H9 (cell line): ENCODE results near the gene DCAF8. TPM values are rescaled to one million over a fixed set of nuclear protein-coding genes. Genes with fewer than 3 reads are reported as not detected.

ENCODE experiments used
- DNase-seq: peaks from one replicate; pipeline ENCODE4 v3.0.0-alpha.2; 2017
- H2AFZ ChIP-seq: one replicate; pipeline ENCODE4 v1.6.1; 2013; ENCODE audit warnings: mild to moderate bottlenecking, low read length, control low read depth, moderate library complexity
- H2AK5ac ChIP-seq: 2 replicates; pipeline ENCODE4 v1.6.1; 2013; ENCODE audit warnings: low read length, control low read depth, mixed read lengths; ENCODE audit not compliant: insufficient read length
- H2BK120ac ChIP-seq: one replicate; pipeline ENCODE4 v1.6.1; 2013; ENCODE audit warnings: low read depth, mild to moderate bottlenecking, low read length, control low read depth, inconsistent platforms; ENCODE audit not compliant: poor library complexity, severe bottlenecking
- H2BK12ac ChIP-seq: 2 replicates; pipeline ENCODE4 v1.6.1; 2013; ENCODE audit warnings: low read length, control low read depth, mixed read lengths, low read depth; ENCODE audit not compliant: insufficient read length
- H2BK15ac ChIP-seq: 2 replicates; pipeline ENCODE4 v1.6.1; 2013; ENCODE audit warnings: low read depth, low read length, control low read depth
- H2BK20ac ChIP-seq: one replicate; pipeline ENCODE4 v1.6.1; 2013; ENCODE audit warnings: low read depth, mild to moderate bottlenecking, low read length, control low read depth, inconsistent platforms; ENCODE audit not compliant: poor library complexity, severe bottlenecking
- H2BK5ac ChIP-seq: 2 replicates; pipeline ENCODE4 v1.6.1; 2013; ENCODE audit warnings: low read length, control low read depth, mixed read lengths; ENCODE audit not compliant: insufficient read length
- H3K14ac ChIP-seq: 2 replicates; pipeline ENCODE4 v1.6.1; 2013; ENCODE audit warnings: low read length, control low read depth; ENCODE audit not compliant: insufficient read depth
- H3K18ac ChIP-seq: 2 replicates; pipeline ENCODE4 v1.6.1; 2013; ENCODE audit warnings: low read depth, mild to moderate bottlenecking, mixed read lengths, low read length, control low read depth; ENCODE audit not compliant: insufficient read length
- H3K23ac ChIP-seq: 2 replicates; pipeline ENCODE4 v1.6.1; 2013; ENCODE audit warnings: low read length, control low read depth, mixed read lengths, low read depth; ENCODE audit not compliant: insufficient read length
- H3K23me2 ChIP-seq: 2 replicates; pipeline ENCODE4 v1.6.1; 2013; ENCODE audit warnings: low read depth, mild to moderate bottlenecking, mixed read lengths, low read length, control low read depth; ENCODE audit not compliant: insufficient read length, poor library complexity, severe bottlenecking
- H3K27ac ChIP-seq: 2 replicates; pipeline ENCODE4 v1.5.1; 2013; ENCODE audit warnings: low read length, control low read depth, mixed read lengths, low read depth; ENCODE audit not compliant: insufficient read length
- H3K27me3 ChIP-seq: 2 replicates; pipeline ENCODE4 v1.6.1; 2013; ENCODE audit warnings: low read length, control low read depth, inconsistent platforms; ENCODE audit not compliant: insufficient read depth
- H3K4ac ChIP-seq: 2 replicates; pipeline ENCODE4 v1.6.1; 2013; ENCODE audit warnings: low read depth, mild to moderate bottlenecking, control low read depth, inconsistent platforms, low read length, moderate library complexity
- H3K4me1 ChIP-seq: 2 replicates; pipeline ENCODE4 v1.6.1; 2013; ENCODE audit warnings: low read length, control low read depth, inconsistent platforms; ENCODE audit not compliant: insufficient read depth
- H3K4me2 ChIP-seq: 2 replicates; pipeline ENCODE4 v1.6.1; 2013; ENCODE audit warnings: low read length, control low read depth, mixed read lengths; ENCODE audit not compliant: insufficient read length, insufficient read depth
- H3K56ac ChIP-seq: 2 replicates; pipeline ENCODE4 v1.6.1; 2013; ENCODE audit warnings: low read depth, mild to moderate bottlenecking, mixed read lengths, low read length, control low read depth; ENCODE audit not compliant: insufficient read length
- H3K79me1 ChIP-seq: 2 replicates; pipeline ENCODE4 v1.6.1; 2013; ENCODE audit warnings: low read depth, mild to moderate bottlenecking, moderate library complexity, low read length, control low read depth, inconsistent platforms; ENCODE audit not compliant: insufficient read depth, poor library complexity, severe bottlenecking
- H3K79me2 ChIP-seq: 2 replicates; pipeline ENCODE4 v1.6.1; 2013; ENCODE audit warnings: low read length, control low read depth, inconsistent platforms; ENCODE audit not compliant: insufficient read depth
- H3K9ac ChIP-seq: 2 replicates; pipeline ENCODE4 v1.6.1; 2013; ENCODE audit warnings: low read length, control low read depth, mixed read lengths; ENCODE audit not compliant: insufficient read length; ENCODE audit errors: extremely low read depth
- H3K9me3 ChIP-seq: one replicate; pipeline ENCODE4 v1.6.1; 2013; ENCODE audit warnings: low read depth, low read length, inconsistent platforms; ENCODE audit not compliant: control insufficient read depth
- H3T11ph ChIP-seq: one replicate; pipeline ENCODE4 v1.6.1; 2013; ENCODE audit warnings: mild to moderate bottlenecking, low read length, control low read depth, inconsistent platforms
- H4K20me1 ChIP-seq: one replicate; pipeline ENCODE4 v1.6.1; 2013; ENCODE audit not compliant: control insufficient read depth, insufficient read length, insufficient read depth
- H4K5ac ChIP-seq: 2 replicates; pipeline ENCODE4 v1.6.1; 2013; ENCODE audit warnings: low read depth, mild to moderate bottlenecking, mixed read lengths, low read length, control low read depth; ENCODE audit not compliant: insufficient read length
- H4K8ac ChIP-seq: replicated peaks from 2 replicates; pipeline ENCODE4 v1.6.1; 2013; ENCODE audit warnings: low read length, control low read depth, mixed read lengths, low read depth; ENCODE audit not compliant: insufficient read length
- H4K91ac ChIP-seq: 2 replicates; pipeline ENCODE4 v1.6.1; 2013; ENCODE audit warnings: low read depth, mild to moderate bottlenecking, moderate library complexity, mixed read lengths, low read length, control low read depth; ENCODE audit not compliant: insufficient read length
- H3K27ac Mint-ChIP-seq, 3 experiments: 2 replicates in 2 of 3; 3 replicates in 1 of 3; pipeline ENCODE4 v1.8.0; 2020 to 2021; ENCODE audit warnings: mixed read lengths in 3 of 3, mild to moderate bottlenecking in 1 of 3, moderate library complexity in 1 of 3
- H3K27me3 Mint-ChIP-seq: 2 replicates; pipeline ENCODE4 v1.8.0; 2021; ENCODE audit warnings: low read depth, mild to moderate bottlenecking, moderate library complexity, mixed read lengths
- H3K36me3 Mint-ChIP-seq, 3 experiments: 2 replicates in 2 of 3; 3 replicates in 1 of 3; pipeline ENCODE4 v1.8.0; 2020 to 2021; ENCODE audit warnings: low read depth in 3 of 3, mixed read lengths in 3 of 3; ENCODE audit not compliant: insufficient read depth in 1 of 3
- H3K4me1 Mint-ChIP-seq, 2 experiments: 2 replicates each; pipeline ENCODE4 v1.8.0; 2020; ENCODE audit warnings: mixed read lengths in 2 of 2
- H3K4me3 Mint-ChIP-seq, 2 experiments: 2 replicates in 1 of 2; 3 replicates in 1 of 2; pipeline ENCODE4 v1.8.0; 2020 to 2021; ENCODE audit warnings: mild to moderate bottlenecking in 2 of 2, mixed read lengths in 2 of 2, moderate library complexity in 1 of 2
- H3K9me3 Mint-ChIP-seq, 2 experiments: 2 replicates in 1 of 2; 3 replicates in 1 of 2; pipeline ENCODE4 v1.8.0; 2020; ENCODE audit warnings: mild to moderate bottlenecking in 2 of 2, mixed read lengths in 2 of 2, moderate library complexity in 1 of 2
- CTCF ChIP-seq: fragments of 200-600 bp; sonication (generic); conservative IDR thresholded peaks from 3 replicates; pipeline ENCODE4 v1.8.0; 2021; ENCODE audit warnings: antibody characterized with exemption, mild to moderate bottlenecking
- WGBS: extraction: QIAGEN DNeasy Blood & Tissue Kit; methylation state at CpG from one replicate; pipeline ENCODE4 v1.1.7; 2013; ENCODE audit warnings: missing lambda C conversion rate, low lambda C conversion rate, mixed read lengths; ENCODE audit not compliant: insufficient read length; ENCODE audit errors: extremely low coverage; 5-methylcytosine and 5-hydroxymethylcytosine counted together
- total RNA-seq: library from RNA; stranded (reverse); gene quantifications from 2 replicates; pipeline ENCODE4 v1.2.1, GENCODE V29; 2021

The DCAF8 gene
- total RNA-seq, 1 experiment from 2014 or later: 106 TPM

GRCh38 chr1:160187407-160187806 is 74.9 kb downstream of the DCAF8 start:
- Mint-ChIP-seq H3K27me3 (peaks cover 24% of the 10 kb centered on the region), H3K4me3 (no peak overlapping the region), H3K27ac (no peak overlapping the region), H3K9me3 (no peaks in the 10 kb centered on the region), H3K36me3 (no peaks in the 10 kb centered on the region; a peak in 1 of 7 replicates), H3K4me1 (peaks cover 9 to 11% of the 10 kb centered on the region in 2 experiments; a peak in 3 of 4 replicates)
- H2AK5ac ChIP-seq: no peak overlapping the region
- H3K14ac ChIP-seq: no peak overlapping the region
- WGBS: no CpG with 5 or more reads among the region's 7 CpGs
- H2BK15ac ChIP-seq: no peak overlapping the region
- H4K20me1 ChIP-seq: no peaks in the 10 kb centered on the region
- no peak overlapping the region for H3K9ac ChIP-seq
- no peak for DNase-seq
- H3K56ac ChIP-seq: no peak overlapping the region
- no peaks in the 10 kb centered on the region for H3K23me2 ChIP-seq
- H3K27ac ChIP-seq: no peak overlapping the region
- no peak overlapping the region for H3K4ac ChIP-seq
- H3K9me3 ChIP-seq: no peaks in the 10 kb centered on the region
- no peak overlapping the region for H2AFZ ChIP-seq
- no peaks in the 10 kb centered on the region for H3K79me1 ChIP-seq
- no peak overlapping the region for H4K91ac ChIP-seq
- no peaks in the 10 kb centered on the region for H3K79me2 ChIP-seq
- H2BK120ac ChIP-seq: no peak overlapping the region
- H3T11ph ChIP-seq: no peak overlapping the region
- no peaks in the 10 kb centered on the region for H3K27me3 ChIP-seq
- H4K8ac ChIP-seq: no peak overlapping the region
- TF ChIP-seq CTCF: no peak
- H3K4me1 ChIP-seq: peaks cover under 1% of the 10 kb centered on the region; the same call in 1 of the 2 replicates
- no peak overlapping the region for H3K4me2 ChIP-seq
- H3K23ac ChIP-seq: no peak overlapping the region
- H2BK5ac ChIP-seq: no peak overlapping the region
- H3K18ac ChIP-seq: no peak overlapping the region
- H2BK12ac ChIP-seq: no peak overlapping the region
- H4K5ac ChIP-seq: no peak overlapping the region
- H2BK20ac ChIP-seq: no peak overlapping the region
